Epithelial cell of prostate (primary cell): ENCODE results near the gene RNF224.
A peak's percentile ranks its signal among the peaks of the same experiment; 100 is the strongest.
"Not testable (repeated sequence)": the region's sequence is repeated elsewhere in the genome, so short reads cannot be mapped to it uniquely, and the experiment has no call there.

Experiments used
- DNase-seq: peaks from one replicate; pipeline ENCODE4 v3.0.0-alpha.2; 2011; ENCODE audit warnings: low read depth, low spot score
- H3K27ac ChIP-seq: fragments of 450-650 bp; 2 replicates; pipeline ENCODE4 v1.5.1; 2017; ENCODE audit warnings: mild to moderate bottlenecking

Gene RNF224

GRCh38 chr9:137236238-137236935 is 9.1 kb downstream of the RNF224 start:
- no peak overlapping the region for H3K27ac ChIP-seq
- no peak for DNase-seq

- H3K27ac ChIP-seq = no peak overlapping the region
Observed at GRCh38 chr9:137236936-137237421, 9.7 kb downstream of the RNF224 start.

GRCh38 chr9:137237759-137238726 is 10.7 kb downstream of the RNF224 start:
- no peak overlapping the region for H3K27ac ChIP-seq

More at GRCh38 chr9:137236936-137237421, 9.7 kb downstream of the RNF224 start:
- DNase-seq = no peak

GRCh38 chr9:137239541-137240200 is 12.4 kb downstream of the RNF224 start:
- DNase-seq = not testable (repeated sequence)
- H3K27ac ChIP-seq = peak overlapping the region; percentile 97

More at GRCh38 chr9:137237759-137238726, 10.7 kb downstream of the RNF224 start:
- DNase-seq = no peak

- no peak for DNase-seq
- peak overlapping the region; percentile 97 for H3K27ac ChIP-seq
Observed at GRCh38 chr9:137240318-137240840, 13.1 kb downstream of the RNF224 start.

- peak; percentile 99 for DNase-seq
Observed at GRCh38 chr9:137240841-137241489, 13.7 kb downstream of the RNF224 start, which contains the start of gene TUBB4B. TSS of gene TUBB4B (plus strand) at chr9:137241287. CDS start at chr9:137241361, 74 bp downstream.

GRCh38 chr9:137241490-137242268 is 14.4 kb downstream of the RNF224 start:
- peak overlapping the region; percentile 97 for H3K27ac ChIP-seq
- DNase-seq = no peak

More at GRCh38 chr9:137240841-137241489, 13.7 kb downstream of the RNF224 start, which contains the start of gene TUBB4B:
- peak within 1 kb of the TSS; percentile 97 for H3K27ac ChIP-seq

GRCh38 chr9:137242269-137243203 is 15.2 kb downstream of the RNF224 start:
- DNase-seq = no peak
- peak overlapping the region; percentile 97 for H3K27ac ChIP-seq

GRCh38 chr9:137243266-137243625 is 15.9 kb downstream of the RNF224 start:
- DNase-seq = not testable (repeated sequence)

GRCh38 chr9:137243626-137244485 is 16.6 kb downstream of the RNF224 start:
- H3K27ac ChIP-seq = peak overlapping the region; percentile 97
- DNase-seq = no peak

More at GRCh38 chr9:137243266-137243625, 15.9 kb downstream of the RNF224 start:
- peak overlapping the region; percentile 97 for H3K27ac ChIP-seq

- peak overlapping the region; percentile 97 for H3K27ac ChIP-seq
Observed at GRCh38 chr9:137244486-137245449, 17.5 kb downstream of the RNF224 start.

GRCh38 chr9:137245450-137246421 is 18.4 kb downstream of the RNF224 start:
- DNase-seq = no peak

More at GRCh38 chr9:137244486-137245449, 17.5 kb downstream of the RNF224 start:
- DNase-seq = no peak

GRCh38 chr9:137247135-137247915 is 20.0 kb downstream of the RNF224 start:
- DNase-seq = no peak
- no peak overlapping the region for H3K27ac ChIP-seq

More at GRCh38 chr9:137245450-137246421, 18.4 kb downstream of the RNF224 start:
- no peak overlapping the region for H3K27ac ChIP-seq

GRCh38 chr9:137247916-137248175 is 20.5 kb downstream of the RNF224 start:
- DNase-seq = no peak
- no peak overlapping the region for H3K27ac ChIP-seq
